HCEC 1CT (cell line): ENCODE data around the gene SFMBT2.
"Not testable (repeated sequence)": the region's sequence is repeated elsewhere in the genome, so short reads cannot be mapped to it uniquely, and the experiment has no call there.

Experiments used
- DNase-seq: peaks from one replicate; pipeline ENCODE4 v3.0.0-alpha.2; 2017

SFMBT2 gene

DNA sequence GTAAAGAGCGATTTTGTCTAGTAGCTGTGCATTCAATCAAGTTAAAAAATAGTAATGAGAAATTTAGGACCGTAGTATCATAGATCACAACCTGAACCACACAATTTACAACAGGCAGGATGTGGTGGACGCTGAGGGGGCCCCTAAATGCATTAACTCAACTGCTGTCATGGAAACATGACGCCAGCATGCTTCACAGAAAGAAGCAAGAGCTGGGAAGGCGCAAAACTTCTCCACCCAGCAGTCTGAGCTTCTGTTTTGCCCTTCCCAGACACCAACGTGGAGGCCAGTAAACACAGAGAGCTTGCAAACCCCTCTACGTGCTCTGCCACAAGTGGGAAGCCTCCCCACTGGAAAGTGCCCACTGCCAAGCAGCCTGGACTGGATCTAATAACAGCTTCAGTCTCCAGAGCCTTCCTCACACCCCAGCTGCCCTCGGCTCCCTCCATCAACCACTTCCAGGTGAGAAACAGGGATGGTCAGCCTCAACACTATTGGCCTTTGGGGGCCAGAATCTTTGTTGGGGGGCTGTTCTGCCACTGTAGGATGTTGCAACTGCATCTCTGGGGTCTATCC lies 151.8 kb downstream of the SFMBT2 start:
- DNase-seq = no peak

DNA sequence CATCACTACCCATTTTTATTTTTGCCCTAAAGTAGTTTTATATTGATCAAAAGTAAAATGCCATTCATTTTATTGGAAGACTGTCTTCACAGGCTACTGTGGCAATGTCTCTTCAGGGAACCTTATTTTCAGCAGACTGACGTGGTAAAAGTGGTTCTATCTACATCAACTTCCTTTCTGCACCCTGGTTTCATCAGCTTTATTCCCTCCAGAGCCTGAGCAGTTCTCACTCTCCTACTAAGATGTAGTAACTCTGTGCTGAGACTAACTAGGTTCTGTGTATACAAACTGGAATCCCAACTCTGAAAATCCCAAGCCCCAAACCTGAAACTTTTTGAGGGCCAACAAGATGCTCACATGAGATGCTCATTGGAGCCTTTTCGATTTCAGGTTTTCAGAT lies 155.3 kb downstream of the SFMBT2 start:
- DNase-seq = no peak

DNA sequence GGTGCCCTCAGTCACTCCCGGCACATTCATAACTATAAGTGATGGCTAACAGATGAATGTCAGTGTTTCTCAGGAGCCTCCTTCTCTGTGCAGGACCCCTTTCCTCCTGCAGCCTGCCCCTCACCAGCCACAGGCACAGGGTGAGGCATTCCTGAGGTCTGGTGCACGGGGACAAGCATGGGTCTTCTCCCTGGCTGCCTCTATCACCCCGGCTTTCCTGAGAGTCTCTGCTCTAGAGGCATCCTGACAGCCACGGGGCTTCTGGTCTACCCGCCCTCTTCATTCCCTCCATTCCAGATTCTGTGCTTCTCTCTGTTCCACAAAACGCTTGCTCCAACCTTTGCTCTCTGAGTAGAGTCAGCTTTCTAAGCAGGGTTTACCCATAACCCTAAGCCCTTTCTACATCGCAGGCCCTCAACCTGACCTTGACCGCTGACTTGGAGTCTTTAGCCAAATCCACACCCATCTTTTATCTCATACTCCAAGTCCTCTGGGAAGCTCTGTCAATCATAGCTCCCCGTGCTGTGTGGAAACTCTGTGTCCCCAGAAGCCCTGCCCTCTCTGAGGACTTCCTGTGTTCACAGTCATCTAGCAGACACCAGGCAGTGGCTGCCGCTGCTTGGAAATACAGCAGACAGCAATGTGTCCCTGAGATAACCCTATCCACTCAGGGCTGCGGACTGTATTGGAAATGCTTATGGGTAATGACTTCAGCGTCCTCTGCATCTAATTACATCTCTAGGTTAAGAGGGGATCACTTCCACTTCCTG lies 159.0 kb downstream of the SFMBT2 start:
- DNase-seq = no peak

DNA sequence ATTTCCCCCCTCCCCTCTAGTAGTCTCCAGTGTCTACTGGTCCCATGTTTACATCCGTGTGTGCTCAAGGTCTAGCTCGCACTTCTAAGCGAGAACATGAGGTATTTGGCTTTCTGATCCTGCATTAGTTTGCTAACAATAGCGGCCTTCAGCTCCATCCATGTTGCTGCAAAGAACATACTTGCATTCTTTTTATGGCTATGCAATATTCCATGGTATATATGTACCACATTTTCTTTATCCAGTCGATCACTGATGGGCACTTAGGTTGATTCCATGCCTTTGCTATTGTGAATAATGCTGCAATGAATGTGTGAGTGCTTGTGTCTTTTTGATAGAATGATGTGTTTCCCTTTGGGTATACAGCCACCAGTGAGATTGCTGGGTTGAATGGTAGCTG lies 160.6 kb downstream of the SFMBT2 start:
- no peak for DNase-seq

DNA sequence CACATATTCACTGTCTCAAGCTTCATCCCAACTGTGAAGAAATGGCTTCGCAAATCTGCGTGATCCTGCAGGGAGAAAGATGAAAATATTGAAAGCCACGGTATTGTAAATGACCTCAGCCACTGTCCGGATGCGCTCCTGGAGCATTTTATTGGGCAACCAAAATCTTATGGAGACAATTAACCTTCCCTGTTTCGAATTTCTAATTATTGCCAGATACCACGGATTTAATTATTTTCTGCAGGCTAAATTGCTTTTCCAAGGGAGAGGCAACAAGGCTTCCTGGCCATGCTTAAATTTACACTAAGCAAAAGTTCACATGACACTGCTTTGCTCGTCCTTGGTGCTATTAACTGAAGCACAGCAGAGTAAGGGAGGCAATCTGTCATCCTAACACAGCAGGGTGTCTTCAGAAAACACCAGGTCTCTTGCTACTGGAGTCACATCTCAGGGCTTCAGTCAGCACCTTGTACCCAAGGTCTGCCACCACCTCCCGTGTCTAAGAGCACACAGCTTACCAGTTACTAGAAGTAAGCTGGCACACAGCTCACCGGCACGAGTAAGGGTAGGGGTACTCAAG lies 162.2 kb downstream of the SFMBT2 start:
- DNase-seq = no peak

DNA sequence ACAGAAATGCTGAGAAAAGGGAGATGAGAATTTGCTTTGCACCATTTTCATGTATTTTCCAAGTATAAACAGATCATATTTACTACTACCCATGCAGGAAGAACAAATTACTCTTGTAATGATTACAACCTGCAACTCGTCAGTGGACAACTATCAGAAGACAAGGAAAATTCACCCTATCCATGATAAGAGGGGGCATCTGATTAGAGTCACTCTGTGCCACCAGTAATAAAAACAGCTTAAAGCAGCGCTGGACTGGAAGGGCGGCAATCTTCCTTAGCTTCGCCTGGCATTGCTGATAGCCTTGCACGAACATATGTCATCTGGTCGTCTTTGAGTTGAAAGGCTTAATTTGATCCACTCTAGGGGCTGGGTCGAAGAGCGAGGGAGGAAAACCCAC lies 162.7 kb downstream of the SFMBT2 start:
- DNase-seq = no peak

DNA sequence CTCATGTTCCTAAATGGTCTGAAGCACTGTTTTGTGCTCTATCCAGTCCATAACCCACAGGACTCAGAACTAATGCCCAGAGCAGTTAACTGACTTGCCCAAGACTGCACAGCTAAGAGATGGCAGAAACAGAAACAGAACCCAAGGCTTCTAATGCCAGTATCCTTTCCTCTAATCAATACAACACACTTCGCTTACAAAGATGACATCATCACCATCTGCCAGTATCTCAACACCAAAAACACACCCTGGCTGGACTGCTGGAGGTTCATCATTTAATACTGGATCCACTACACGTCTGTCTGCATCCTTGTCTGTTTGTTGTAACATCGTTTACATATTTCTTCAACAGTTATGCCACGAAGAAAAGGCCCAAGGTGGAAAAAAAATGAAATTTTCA lies 165.3 kb downstream of the SFMBT2 start:
- no peak for DNase-seq

DNA sequence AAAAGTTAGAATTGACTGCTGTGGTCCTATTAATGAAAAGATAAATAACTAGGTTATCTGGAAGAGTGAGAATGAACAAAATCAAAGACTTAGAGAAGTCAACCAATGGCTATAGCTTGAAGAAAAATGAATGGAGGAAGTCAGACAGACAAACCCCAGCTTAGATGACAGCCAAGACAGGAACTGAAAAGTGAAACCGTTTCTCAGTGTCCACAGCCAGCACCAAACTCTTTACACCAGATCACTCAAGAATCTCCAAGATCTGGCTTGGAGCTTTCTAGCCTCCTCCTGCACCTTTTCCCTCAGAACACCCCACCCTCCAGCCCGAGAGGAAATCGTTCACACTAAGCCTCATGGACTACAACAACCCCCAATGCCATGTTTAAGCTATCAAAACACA lies 167.0 kb downstream of the SFMBT2 start:
- no peak for DNase-seq

DNA sequence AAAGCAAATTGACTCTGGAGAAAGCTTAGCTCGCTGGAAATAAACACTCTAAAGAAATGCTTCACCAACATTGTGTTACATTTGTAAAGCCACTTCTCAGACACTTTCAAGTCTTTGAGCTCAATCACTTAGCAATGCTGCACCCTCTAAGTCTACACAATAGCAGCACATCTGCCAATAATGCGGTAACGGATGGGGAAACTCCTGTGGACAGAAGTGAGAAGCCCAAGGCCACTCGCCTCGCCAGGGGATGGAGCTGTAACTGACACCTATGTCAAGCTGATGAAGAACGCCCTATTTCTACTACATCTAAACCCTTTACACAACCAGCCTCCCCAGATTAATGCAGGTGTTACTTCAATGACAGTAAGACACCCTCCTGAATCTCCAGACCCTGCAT lies 167.7 kb downstream of the SFMBT2 start:
- no peak for DNase-seq

DNA sequence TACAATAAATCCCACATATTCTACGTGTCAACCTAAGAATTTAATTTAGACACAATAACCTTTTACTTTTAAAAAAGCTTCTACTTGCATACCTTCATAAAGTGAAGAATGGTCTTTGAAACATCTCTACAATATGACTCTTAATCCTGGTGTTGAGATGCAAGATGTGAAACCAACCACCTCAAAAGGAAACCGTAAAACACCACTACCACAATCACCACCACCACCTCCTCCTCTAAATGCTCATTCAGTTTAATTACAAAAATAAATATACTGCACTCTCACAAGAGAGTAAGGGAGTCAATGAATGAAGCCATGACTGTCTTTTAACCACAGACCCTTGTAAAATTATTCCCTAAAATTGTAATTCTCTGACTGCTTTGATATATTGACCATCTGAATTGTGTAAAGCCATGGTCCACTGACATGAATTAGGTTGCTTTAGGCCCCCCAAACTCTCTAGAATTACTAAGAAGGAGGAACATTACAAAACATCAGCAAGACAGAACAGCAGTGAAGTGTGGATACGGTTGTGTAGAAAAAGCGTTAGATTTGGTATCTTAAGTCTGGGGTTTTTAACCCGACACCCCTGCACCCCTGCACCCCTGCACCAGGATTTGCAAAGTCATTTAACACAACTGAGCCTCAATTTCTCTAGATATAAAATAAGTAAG lies 171.4 kb downstream of the SFMBT2 start:
- no peak for DNase-seq

DNA sequence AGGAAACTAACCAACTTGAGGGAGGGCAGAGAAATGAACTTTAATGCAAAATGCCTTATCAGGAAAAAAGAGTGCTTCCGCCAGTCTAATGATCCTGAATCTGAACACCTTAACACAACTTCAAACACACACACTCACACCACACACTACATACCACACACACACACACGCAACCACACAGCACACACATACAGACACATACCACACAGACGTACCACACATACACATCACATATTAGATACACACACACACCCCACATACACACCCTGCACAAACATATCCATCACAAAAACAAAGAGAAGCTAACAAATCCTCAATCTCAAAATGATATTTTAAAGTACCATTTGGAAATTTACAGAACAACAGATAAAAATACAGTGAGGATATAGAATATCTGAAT lies 175.5 kb downstream of the SFMBT2 start:
- DNase-seq = no peak

DNA sequence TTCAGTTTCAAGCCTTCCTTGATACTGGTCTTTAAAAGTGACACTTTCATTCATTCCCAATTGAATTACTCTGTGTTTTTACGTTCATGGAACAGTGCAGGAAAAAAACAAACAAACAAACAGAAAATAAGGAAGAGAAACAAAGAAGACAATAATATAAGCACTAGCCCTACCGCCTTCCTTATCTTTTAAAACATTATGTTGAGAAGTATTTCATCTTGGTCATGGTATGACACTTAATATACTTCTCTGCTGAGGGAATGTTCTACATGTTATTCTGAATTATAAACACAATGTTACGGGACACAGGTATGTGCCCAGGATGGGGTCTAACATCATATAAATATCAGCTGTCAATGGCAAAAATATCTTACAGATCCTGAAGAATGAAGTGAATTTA lies 176.7 kb downstream of the SFMBT2 start:
- no peak for DNase-seq

DNA sequence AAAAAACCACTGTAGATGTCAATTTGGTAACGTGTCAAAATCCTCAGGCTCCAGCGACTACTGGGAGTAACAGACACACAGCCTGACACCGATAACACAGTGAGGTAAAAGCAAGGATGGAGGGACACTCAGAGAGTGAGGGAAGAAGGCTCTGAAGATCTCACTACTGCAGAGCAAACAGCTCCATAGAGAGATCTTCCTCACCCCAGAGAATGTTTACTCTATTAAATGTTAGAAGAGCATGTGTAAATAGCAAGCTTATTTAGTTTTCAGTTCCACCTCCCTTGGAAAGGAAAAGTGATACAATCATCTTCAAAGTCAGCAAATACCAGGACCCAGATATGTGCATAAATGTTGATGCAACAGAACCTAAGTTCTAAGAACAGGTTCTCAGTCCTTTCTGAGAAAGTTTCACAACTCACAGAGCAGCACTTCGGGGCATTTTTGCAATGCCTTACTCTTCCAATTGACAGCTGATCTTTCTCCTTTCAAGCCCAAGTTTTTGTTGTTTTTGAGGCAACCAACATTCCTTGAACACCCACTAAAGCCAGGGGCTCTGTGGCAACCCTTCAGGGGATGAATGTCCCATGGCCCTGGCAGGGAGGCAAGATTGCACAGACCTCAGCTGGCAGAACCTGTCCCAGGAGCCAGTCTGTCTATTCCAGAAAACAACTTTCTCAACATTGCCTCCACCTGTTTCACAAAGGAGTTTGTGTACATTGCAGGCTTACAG lies 177.4 kb downstream of the SFMBT2 start:
- no peak for DNase-seq

DNA sequence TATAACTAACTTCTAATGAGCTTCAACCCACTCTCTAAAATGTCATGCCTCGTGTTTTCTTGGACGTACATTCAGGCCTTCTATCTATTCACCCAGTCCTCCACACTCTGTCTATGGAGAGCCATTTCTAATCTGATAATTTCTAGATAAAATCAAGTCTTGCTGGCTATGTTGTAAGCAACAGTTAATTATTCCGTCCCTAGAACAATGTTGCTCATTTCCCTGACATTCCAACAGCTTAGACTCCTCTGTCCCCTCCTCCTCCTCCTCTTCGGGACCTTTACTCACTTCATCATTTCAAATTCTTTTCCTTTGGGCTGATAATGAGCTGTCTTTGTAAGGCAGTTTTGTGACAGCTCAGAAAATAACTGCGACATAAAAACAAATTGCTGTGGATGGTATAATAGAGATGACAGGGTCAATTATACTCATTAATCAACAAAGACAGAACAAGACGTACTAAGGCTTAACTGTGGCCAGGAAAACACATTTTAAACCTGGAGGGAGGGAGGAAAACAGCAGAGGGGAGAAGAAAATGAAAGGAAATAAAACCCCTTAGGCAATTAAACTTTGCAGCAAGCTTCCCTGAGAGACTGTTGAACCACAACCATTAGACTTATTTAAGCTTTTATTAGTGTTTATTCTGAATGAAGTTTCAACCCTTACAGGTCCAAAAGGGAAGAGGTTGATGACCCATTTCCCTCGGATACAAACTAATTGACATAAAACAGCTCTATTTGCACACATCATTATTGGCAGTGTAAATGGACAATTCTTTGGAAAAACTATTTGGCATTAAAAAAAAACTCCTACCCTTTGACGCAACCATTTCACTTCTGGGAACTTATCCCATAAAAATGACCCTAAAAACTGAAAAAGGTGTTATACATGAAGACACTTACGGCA lies 179.1 kb downstream of the SFMBT2 start:
- no peak for DNase-seq

DNA sequence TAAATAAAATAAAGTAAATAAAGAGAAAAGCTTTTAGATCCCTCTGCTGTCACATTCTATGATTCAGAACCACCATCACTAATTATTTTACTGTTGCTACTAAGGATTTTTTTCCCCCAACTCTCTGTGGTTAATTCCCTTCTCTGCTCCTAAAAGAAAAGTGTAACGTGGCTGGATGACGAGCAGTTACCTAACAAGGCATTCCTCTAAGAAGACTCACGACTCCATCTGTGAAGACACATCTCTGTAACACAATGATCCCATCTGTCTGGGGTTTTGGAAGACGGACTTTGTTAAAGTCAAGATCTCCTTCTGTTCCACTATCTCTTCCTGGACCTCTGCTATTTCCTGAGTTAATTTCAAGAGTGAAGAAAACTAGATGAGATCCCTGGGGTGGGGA lies 179.9 kb downstream of the SFMBT2 start:
- no peak for DNase-seq

DNA sequence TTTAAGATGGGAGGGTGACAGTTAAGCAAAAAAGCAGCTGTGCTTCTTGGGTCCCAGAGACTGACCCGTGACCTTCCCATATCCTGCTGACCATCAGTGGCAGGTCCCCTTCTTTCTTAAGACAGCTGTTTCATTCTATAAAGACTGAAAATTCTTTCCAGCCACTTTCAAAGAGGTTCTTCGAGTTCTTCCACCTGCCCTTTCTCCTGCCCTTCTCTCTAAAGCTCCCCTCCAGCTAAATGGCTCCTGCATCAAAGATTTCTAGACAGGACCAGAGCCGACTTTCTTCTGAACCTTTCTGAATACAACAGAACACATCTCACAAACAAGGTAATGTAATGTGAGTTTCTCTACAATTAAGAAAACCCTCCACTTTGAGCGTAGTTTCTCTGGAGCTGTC lies 180.8 kb downstream of the SFMBT2 start:
- DNase-seq = no peak

DNA sequence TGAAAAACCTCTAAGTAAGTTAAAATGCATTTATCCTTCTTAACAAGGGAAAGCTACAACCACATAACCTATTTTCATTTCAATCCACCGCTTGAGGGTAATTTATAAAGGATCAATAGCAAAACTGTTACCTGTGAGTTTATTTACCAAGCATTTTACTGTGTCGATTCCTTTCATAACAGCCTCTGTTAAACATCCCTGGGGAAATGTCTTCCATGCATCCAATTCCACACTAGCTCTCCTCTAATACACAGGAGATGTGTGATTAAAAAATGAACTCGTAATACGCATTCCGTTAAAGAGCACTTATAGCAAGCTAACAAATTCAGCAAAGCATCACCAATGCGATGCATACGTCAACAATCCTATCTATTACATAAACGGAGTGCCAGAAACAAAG lies 185.7 kb downstream of the SFMBT2 start:
- DNase-seq = no peak

DNA sequence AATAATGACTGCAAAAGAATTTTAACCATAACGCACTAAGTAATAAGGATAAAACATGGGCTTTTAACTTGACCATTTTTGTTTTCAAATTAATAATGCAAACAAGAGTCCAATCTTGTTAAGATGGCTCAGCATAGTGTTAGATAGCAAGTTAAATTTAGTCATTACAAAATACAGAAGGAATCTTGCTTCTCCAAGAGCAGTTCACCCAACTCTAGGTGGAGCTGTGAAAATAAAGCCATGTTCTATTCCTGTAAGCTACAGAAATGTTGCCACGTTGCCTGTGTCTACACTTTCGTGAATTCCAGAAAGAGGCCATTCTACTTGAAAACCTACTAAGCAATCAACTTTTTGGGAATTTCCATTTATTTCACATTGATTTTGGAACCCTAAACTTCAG lies 191.9 kb downstream of the SFMBT2 start:
- DNase-seq = peak; percentile 46

DNA sequence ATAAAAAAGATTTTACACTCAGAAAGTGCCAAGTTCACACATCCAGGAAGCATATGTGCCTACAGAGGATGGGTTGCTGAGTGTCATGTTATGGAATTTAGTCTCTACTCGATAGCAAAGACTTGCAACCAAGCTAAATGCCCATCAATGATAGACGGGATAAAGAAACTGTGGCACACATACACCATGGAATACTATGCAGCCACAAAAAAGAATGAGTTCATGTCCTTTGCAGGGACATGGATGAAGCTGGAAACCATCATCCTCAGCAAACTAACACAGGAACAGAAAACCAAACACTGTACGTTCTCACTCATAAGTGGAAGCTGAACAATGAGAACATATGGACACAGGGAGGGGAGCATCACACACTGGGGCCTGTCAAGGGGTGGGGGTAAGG lies 198.1 kb downstream of the SFMBT2 start:
- DNase-seq = not testable (repeated sequence)

DNA sequence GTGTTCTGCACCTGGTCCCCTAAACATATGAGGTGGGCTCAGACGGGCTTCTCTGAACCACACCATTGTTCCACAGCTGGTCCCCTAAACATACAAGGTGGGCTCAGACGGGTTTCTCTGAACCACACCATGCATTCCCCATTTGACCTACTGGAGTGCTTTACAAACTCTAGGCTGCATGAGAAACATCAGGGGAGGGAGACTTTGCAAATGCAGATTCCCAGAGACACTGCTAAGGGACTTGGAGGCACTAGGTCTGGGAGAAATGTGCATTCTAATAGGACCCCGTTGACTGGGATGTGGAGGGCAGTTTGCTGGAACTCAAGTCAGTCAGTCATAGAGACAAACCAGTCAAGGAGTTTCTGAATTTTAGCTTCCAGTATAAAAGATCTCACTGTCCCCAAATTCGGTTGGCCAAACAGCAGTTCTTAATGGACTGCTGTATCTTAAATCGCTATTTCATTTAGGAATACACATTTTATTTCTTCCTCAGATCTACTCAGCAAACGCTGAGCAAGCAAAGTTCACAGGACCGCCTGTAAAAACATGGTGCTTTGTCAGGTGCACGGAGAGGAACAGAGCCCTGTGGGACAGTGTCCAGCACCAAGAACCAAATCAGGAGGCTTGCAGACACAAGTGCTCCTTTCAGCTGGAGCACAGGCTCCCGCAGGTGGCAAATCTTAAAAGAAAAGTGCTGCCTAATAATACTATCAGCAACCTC lies 198.8 kb downstream of the SFMBT2 start:
- no peak for DNase-seq

DNA sequence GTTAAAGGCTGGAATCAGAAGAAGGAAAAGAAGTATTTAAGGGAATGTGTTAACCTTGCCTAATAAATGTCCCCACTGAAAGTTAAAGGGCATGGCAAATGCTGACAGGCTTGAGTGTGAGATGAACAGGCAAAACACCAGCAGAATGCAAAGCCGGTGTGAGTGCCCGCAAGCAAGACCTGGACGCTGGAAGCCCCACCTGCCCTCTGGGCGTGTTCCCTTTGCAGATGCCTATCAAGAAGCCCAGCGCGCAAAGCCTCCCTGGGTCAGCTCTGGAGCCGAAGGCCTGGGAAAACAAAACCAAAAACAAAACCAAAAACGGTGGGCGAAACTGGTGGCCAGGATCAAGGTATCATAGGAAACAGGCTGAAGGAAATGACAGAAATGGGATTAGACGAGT lies 200.3 kb downstream of the SFMBT2 start:
- DNase-seq = no peak

DNA sequence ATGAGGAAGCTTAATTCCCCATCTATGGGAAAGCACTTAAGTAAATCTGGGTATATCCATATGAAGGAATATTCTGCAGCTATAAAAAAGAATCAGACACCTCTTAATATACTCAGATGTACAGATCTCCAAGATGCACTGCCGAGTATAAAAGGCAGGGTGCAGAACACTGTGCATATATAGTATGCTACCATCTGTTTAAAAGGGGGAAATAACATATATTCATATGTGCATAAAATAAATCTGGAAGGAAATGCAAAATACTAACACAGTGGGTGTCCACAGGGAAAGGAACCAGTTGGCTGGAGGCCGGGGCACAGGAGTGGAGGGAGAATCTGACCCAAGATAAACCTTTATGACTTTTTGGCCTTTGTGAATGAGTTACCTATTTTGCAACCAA lies 201.4 kb downstream of the SFMBT2 start:
- no peak for DNase-seq
